K562 (cell line): ENCODE data around the gene KMT2D. TPM values are rescaled to one million over a fixed set of nuclear protein-coding genes. Genes with fewer than 3 reads are reported as not detected.

Source experiments
- ASH1L ChIP-seq: fragments of 450-650 bp; IDR thresholded peaks from 2 replicates; pipeline ENCODE4 v1.6.1; 2018; ENCODE audit warnings: borderline replicate concordance, mild to moderate bottlenecking, low read depth; ENCODE audit not compliant: partially characterized antibody
- CC2D1A ChIP-seq: fragments of 450-650 bp; IDR thresholded peaks from 2 replicates; pipeline ENCODE4 v1.6.1; 2017; ENCODE audit warnings: mild to moderate bottlenecking
- CCAR2 ChIP-seq: fragments of 200-400 bp; formaldehyde crosslinking; IDR thresholded peaks from 2 replicates; pipeline ENCODE4 v1.6.1; 2017; ENCODE audit warnings: mild to moderate bottlenecking, low read depth, low read length
- EP400 ChIP-seq: fragments of 450-650 bp; IDR thresholded peaks from 2 replicates; pipeline ENCODE4 v1.6.1; 2017; ENCODE audit warnings: antibody characterized with exemption, mild to moderate bottlenecking, moderate library complexity
- ETS1 ChIP-seq: conservative IDR thresholded peaks from 2 replicates; pipeline ENCODE4 v1.6.1; 2011; ENCODE audit warnings: low read depth, mild to moderate bottlenecking, low read length; ENCODE audit not compliant: control insufficient read depth
- FOXA1 ChIP-seq: fragments of 450-650 bp; IDR thresholded peaks from 2 replicates; pipeline ENCODE4 v1.6.1; 2016; ENCODE audit warnings: mild to moderate bottlenecking, borderline replicate concordance
- HDGF ChIP-seq: fragments of 450-650 bp; IDR thresholded peaks from 2 replicates; pipeline ENCODE4 v1.6.1; 2016
- HNRNPH1 ChIP-seq: fragments of 200-400 bp; formaldehyde crosslinking; optimal IDR thresholded peaks from 2 replicates; pipeline ENCODE3; 2017; ENCODE audit warnings: low read depth, mild to moderate bottlenecking, low read length, moderate library complexity
- HNRNPK ChIP-seq: fragments of 200-400 bp; formaldehyde crosslinking; IDR thresholded peaks from one replicate; pipeline ENCODE4 v1.6.1; 2018; ENCODE audit warnings: mild to moderate bottlenecking, low read depth, low read length; ENCODE audit not compliant: poor library complexity, severe bottlenecking
- MEIS2 ChIP-seq: fragments of 450-650 bp; IDR thresholded peaks from 2 replicates; pipeline ENCODE4 v1.6.1; 2014; ENCODE audit warnings: mild to moderate bottlenecking; ENCODE audit not compliant: partially characterized antibody
- NFIX ChIP-seq: fragments of 250-450 bp; sonication (Bioruptor Pico); IDR thresholded peaks from 2 replicates; pipeline ENCODE4 v1.4.0; 2020; ENCODE audit warnings: low read depth, mild to moderate bottlenecking, moderate library complexity
- PHTF2 ChIP-seq: fragments of 250-450 bp; sonication (Bioruptor Pico); IDR thresholded peaks from 2 replicates; pipeline ENCODE4 v1.5.0; 2021; ENCODE audit warnings: mild to moderate bottlenecking
- PYGO2 ChIP-seq: fragments of 450-650 bp; IDR thresholded peaks from 2 replicates; pipeline ENCODE4 v1.6.1; 2016; ENCODE audit warnings: mild to moderate bottlenecking, missing genetic modification characterization, moderate library complexity, missing compliant biosample characterization
- RBM15 ChIP-seq: fragments of 200-400 bp; formaldehyde crosslinking; IDR thresholded peaks from 2 replicates; pipeline ENCODE4 v1.6.1; 2018; ENCODE audit warnings: mild to moderate bottlenecking, low read length, moderate library complexity; ENCODE audit not compliant: insufficient read depth
- RREB1 ChIP-seq: fragments of 250-450 bp; sonication (Bioruptor Pico); IDR thresholded peaks from 2 replicates; pipeline ENCODE4 v1.4.0; 2020
- SMAD2 ChIP-seq: fragments of 150-350 bp; IDR thresholded peaks from 2 replicates; pipeline ENCODE4 v1.6.1; 2014; ENCODE audit warnings: low read depth, mild to moderate bottlenecking, low read length
- SPI1 ChIP-seq: IDR thresholded peaks from 2 replicates; pipeline ENCODE4 v1.6.1; 2011; ENCODE audit warnings: low read depth, low read length, control low read depth, borderline replicate concordance
- TEAD2 ChIP-seq: fragments of 450-650 bp; IDR thresholded peaks from 2 replicates; pipeline ENCODE4 v1.6.1; 2016; ENCODE audit warnings: missing genetic modification characterization, control low read depth, missing compliant biosample characterization
- ZBED1 ChIP-seq: IDR thresholded peaks from 2 replicates; pipeline ENCODE4 v1.6.1; 2014
- ZNF12 ChIP-seq: sonication (generic); formaldehyde crosslinking; IDR thresholded peaks from 2 replicates; pipeline ENCODE4 v1.4.0; 2020; ENCODE audit warnings: mild to moderate bottlenecking, missing genetic modification reagents
- ZNF165 ChIP-seq: fragments of 250-450 bp; sonication (Bioruptor Pico); IDR thresholded peaks from 2 replicates; pipeline ENCODE4 v1.4.0; 2020; ENCODE audit warnings: borderline replicate concordance
- ZNF347 ChIP-seq: fragments of 450-650 bp; formaldehyde crosslinking; IDR thresholded peaks from 2 replicates; pipeline ENCODE4 v1.4.0; 2020; ENCODE audit warnings: low read depth, mild to moderate bottlenecking, moderate library complexity
- ZNF551 ChIP-seq: fragments of 250-450 bp; sonication (Bioruptor Pico); IDR thresholded peaks from 2 replicates; pipeline ENCODE4 v1.5.0; 2021; ENCODE audit warnings: mild to moderate bottlenecking, moderate library complexity
- polyA plus RNA-seq, 8 experiments: library from polyadenylated mRNA; depleted of rRNA in 4 of 8; stranded (reverse) in 5 of 8; unstranded in 3 of 8; fragments of >200 nt; fragmentation: Nextera tagmentation in 2 of 8; fragmentation: Illumina TruSeq in 1 of 8; extraction: Ambion mirVana in 2 of 8; extraction: Trizol in 1 of 8; gene quantifications; 2 replicates each; pipeline versions ENCODE4 v1.2.1 to v1.2.3, GENCODE V29; 2011 to 2014; ENCODE audit warnings: inconsistent platforms in 1 of 8, missing spikeins in 1 of 8
- total RNA-seq, 7 experiments: library from RNA; depleted of rRNA in 6 of 7; stranded (reverse); fragments of >200 nt in 6 of 7; fragmentation: Illumina TruSeq in 2 of 7; extraction: Trizol in 2 of 7; gene quantifications; 2 replicates each; pipeline versions ENCODE4 v1.2.1 to v1.2.3, GENCODE V29; 2011 to 2021; ENCODE audit warnings: low replicate concordance in 1 of 7

Gene KMT2D
- total and polyA plus RNA-seq, 9 of the 15 experiments (the other 6 are each of a cell fraction or from before 2014, with no cell fraction given), result 0.22 to 93.7 (median 13.7) TPM

- TF ChIP-seq RREB1 (no peak), ZNF165 (no peak), EP400 (no peak; the same call in 1 of the 2 replicates), FOXA1 (no peak), ETS1 (no peak), NFIX (no peak), CCAR2 (no peak), RBM15 (no peak), SMAD2 (no peak), ZBED1 (0 out of 2 replicates have a peak, but pooled peaks have one; percentile 23), HNRNPK (no peak), MEIS2 (no peak), TEAD2 (tag) (no peak), PHTF2 (CRISPR knock-in tag) (no peak), ZNF347 (CRISPR knock-in tag) (no peak), PYGO2 (no peak), ZNF551 (CRISPR knock-in tag) (no peak), HNRNPH1 (no peak), HDGF (no peak), SPI1 (no peak), CC2D1A (0 out of 2 replicates have a peak, but pooled peaks have one; percentile 52), ZNF12 (CRISPR knock-in tag) (no peak), ASH1L (no peak)
Measured at GRCh38 chr12:49089821-49090773, 29.5 kb upstream of the KMT2D start (continued).
